GM19324 (cell line): ENCODE results near the gene LRRC2.
"Not testable (repeated sequence)": the region's sequence is repeated elsewhere in the genome, so short reads cannot be mapped to it uniquely, and the experiment has no call there.

Experiments used
- ATAC-seq: cut with Tn5 transposase; IDR thresholded peaks from one replicate; pipeline ENCODE4 v1.9.1; 2021; ENCODE audit warnings: mild to moderate bottlenecking, moderate library complexity; ENCODE audit not compliant: unreplicated experiment, low FRiP score

LRRC2 gene

DNA sequence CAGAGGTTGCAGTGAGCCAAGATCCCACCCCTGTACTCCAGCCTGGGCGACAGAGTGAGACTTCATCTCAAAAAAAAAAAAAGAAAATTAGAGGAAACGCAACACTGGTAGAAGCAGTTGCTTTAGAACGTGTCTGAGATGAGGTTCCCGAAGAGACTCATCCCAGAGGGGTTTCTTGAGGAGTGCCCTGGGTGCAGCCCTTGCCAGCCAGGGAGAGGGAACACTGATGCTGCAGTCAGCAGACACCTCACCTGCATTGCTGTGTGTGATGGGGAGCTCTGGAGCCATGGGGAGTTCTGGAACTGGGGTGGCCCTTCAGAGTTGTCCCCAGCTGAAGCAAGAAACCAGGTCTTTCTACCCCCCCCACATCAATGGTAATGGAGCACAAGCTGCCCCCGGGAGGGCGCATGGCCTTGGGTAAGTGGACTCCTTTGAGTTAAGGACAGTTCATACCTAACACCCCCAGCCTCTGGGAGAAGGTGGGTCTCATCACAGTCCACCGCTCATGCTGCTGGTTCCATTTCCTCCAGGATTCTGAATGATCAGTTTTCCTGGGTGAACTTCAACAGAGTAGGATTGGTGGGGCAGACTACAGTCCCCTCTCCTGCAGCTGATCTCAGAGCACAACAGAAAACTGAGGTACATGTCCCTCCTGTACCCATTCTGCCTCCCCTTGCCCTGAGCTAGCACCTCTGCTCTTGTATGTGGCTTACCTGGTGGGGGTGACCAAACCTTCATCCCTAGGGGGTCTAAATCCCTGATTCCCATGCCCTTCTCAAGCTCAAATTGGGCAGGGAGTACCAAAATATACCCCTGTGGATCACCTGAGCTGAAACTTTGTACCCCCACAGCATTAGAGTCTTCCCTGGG is 18.7 kb upstream of the LRRC2 start:
- no peak for ATAC-seq

- no peak for ATAC-seq
These were observed 14.6 kb upstream of the LRRC2 start for GRCh38 chr3:46580675-46581074.

- ATAC-seq = no peak
These were observed 13.7 kb upstream of the LRRC2 start for GRCh38 chr3:46579756-46580286.

GRCh38 chr3:46578973-46579755 is 13.1 kb upstream of the LRRC2 start:
- ATAC-seq = no peak

GRCh38 chr3:46577580-46578249 is 11.6 kb upstream of the LRRC2 start:
- ATAC-seq = not testable (repeated sequence)

GRCh38 chr3:46576879-46577278 is 10.8 kb upstream of the LRRC2 start:
- no peak for ATAC-seq

DNA sequence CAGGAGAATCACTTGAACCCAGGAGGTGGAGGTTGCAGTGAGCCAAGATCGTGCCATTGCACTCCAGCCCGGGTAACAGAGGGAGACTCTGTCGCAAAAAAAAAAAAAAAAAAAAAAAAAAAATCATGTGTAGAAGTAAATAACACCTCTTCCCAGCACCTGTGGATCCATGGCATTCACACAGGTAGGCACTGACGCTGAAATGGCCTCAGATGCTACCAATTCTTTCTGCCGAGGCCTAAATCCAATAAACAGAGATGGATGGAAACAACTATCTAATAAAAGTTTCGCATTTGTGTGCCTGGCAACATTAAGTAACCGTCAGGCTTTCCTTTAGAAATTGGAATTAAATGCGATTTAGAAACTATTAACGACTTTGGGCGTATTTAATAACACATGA is 10.3 kb upstream of the LRRC2 start:
- ATAC-seq = no peak

DNA sequence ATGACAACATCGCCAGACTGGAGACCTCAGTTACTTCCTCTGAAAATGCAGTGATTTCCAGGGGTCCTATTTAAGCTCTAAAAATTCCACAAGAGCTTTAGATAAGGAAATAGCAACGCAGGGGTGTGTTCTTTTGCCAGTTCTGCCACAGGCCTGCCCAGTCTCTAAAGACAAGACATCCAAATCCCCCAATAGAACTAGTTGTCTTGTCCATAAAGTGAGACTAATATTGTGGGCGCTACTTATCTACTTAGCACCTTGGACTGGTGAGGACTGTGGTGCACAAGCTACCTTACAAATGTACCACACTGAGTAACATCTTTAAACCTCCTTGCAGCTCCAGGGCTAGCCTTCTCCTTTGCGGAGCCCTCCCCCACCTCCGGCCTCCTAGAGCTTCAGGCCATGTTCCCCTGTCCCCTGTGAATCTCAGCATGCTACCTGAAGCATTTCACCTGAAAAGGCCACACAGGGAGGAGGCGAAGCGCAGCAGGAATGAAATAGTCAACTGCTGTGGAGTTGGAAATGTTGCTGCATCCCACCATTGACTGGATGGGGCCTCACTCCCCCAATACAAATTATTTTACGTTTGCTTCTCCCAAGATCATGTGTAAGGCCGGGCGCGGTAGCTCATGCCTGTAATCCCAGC is 9.6 kb upstream of the LRRC2 start:
- ATAC-seq = no peak

GRCh38 chr3:46574881-46575576 is 8.9 kb upstream of the LRRC2 start:
- no peak for ATAC-seq

GRCh38 chr3:46574243-46574646 is 8.1 kb upstream of the LRRC2 start:
- no peak for ATAC-seq

GRCh38 chr3:46573701-46574100 is 7.6 kb upstream of the LRRC2 start:
- ATAC-seq = no peak

DNA sequence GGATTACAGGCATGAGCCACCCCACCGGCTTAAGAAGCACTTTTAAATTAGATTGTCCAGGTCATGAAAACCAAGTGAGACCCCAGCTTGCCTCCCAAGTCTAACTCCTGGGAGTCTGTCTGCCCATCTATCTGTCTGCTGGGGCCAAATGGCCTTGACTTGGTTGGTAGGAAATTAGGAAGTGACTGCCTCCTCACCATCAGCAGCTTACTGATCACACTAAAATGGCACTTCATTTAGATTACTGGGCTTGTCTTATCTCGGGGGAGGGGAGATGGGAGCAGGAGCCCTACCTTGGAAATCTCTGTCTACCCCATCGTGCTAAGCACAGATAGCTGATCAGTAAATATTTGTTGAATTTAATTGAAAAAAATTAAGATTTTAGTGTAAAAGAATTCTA is 5.6 kb upstream of the LRRC2 start:
- ATAC-seq = no peak

DNA sequence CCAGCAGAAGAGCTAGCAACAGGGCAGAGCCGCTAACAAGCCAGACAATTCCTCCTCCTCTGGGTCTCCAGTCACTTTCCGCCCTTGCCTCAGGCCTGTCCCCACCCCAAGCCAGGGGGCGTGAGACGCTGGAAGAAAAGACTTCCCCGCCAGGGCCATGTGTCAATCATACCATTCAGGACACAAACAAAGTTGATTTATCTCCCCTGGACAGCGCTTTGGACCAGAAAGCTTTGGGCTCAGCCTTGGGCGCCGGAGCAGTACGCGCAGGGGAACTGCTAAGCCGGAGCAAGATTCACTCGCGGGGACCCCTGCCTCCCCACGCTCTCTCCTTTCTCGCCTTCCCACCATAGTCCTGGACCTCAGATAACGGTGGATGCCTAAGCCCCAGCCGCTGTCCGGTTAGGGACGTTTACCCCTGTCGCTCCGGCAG is 479 bp downstream of the LRRC2 start:
- no peak for ATAC-seq

DNA sequence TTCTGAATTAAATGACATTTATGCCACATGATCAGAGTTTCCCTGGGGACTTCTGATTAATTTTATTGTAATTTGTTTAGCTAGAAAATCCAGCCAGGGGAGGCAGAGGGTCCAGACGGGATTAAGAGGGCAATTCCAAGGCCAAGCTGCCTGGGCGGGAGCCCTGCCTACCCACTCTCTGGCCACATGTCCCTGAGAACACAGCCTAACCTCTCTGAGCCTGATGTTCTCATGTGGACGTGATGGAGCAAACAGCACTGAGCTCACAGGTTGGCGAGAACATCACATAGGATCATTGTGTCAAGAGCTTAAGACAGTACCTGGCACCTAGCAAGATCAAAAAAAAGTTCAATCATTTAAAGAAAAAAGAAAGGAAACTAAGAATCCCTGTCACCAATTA is 1.0 kb downstream of the LRRC2 start:
- no peak for ATAC-seq

DNA sequence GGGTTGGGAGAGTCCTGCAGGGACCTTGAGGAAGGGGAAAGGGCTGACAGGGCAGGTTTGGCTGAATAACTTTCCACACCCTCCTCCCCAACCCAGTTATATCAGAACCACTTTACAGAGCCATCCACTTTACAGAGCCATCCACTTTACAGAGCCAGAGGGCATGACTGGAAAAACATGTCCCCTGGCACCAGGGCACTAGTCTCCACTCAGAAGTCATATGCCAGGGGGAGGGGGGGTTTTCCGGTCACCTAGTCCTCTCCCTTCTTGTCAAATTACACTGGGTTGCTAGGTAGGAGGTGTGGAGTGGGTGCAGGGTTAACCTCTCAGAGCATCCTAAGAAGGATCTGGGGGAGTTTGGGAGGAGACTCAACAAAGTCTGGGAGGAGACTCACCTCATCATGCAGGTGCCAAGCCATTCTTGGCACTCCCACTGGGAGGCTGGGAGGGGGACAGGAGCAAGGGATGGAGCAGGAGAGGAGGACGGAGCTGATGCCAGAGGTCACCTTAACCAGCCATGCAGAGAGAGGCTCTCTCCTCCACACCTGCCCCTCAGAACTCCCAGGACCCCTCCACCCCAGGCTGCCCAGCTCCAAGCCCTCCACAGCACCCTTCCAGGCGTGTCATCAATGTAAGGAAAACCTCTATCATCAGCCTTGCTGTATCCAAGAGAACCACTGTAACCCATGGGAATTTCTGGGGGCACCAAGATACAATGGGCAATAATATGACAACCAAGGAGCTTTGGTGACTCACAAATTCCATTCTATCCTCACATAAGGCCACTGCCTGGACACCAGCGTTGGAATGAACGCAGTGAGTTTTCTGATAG is 1.7 kb downstream of the LRRC2 start:
- no peak for ATAC-seq

- ATAC-seq = no peak
These were observed 4.2 kb downstream of the LRRC2 start for GRCh38 chr3:46561951-46562350.

DNA sequence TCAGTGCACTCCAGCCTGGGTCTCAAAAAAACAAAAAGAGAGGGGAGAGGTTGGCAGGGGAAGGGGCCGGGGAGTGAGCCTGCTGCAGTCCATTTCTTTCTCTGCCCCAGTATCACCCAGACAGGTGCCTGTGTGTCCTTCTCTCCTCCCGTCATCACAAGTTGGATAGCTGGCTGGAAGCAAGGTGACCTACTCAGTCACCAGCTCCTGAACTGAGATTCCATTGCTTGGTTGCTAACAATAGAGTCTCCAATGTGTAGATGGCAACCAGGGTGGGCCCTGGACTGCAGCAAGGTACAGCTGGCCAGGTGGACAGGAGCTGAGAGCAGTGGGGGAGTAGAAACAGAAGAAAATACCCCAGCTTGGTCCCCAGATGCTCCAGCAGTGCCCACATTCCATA is 4.6 kb downstream of the LRRC2 start:
- ATAC-seq = no peak

- no peak for ATAC-seq
These were observed 6.9 kb downstream of the LRRC2 start for GRCh38 chr3:46559091-46559704.
